GM13977 (cell line): ENCODE data around the gene HMGCS1.
"Not testable (repeated sequence)": the region's sequence is repeated elsewhere in the genome, so short reads cannot be mapped to it uniquely, and the experiment has no call there.

Experiments
- DNase-seq: peaks from one replicate; pipeline ENCODE4 v3.0.0; 2012; ENCODE audit warnings: low spot score
- in situ Hi-C: fragments of 300-500 bp; cut with MboI; formaldehyde crosslinking; loops from one replicate; pipeline ENCODE4 v1.12.0; 2022; ENCODE audit warnings: low sequenced_read_pairs, low pct_unique_long_range_greater_than_20kb, mixed read lengths, inconsistent platforms; ENCODE audit not compliant: unreplicated experiment
- TF ChIP-seq, protein P1 (sequence below): IDR thresholded peaks from 2 replicates; pipeline ENCODE4 v1.5.1; 2012; ENCODE audit warnings: mild to moderate bottlenecking, control low read depth; ENCODE audit not compliant: insufficient read depth; ENCODE audit errors: extremely low read depth, missing control alignments

HMGCS1 gene

DNA sequence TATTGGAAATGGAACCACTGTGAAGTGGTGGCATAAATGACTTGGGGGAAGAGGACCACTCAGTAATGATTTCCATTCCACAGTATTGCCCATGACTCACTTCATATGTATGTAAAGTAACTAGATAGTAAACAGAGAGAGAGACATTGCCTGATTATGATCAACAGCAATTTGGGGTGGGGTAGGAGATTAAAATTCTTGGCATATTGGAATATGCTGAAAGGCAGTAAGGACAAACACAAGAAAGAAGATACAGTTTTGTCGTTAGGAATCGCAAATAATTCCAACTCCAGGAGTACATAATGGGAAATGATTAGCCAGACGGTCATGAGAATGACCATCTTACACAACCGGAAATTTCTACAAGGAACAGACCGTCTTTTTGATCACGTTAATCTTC lies 1.5 kb upstream of the HMGCS1 start:
- TF ChIP-seq, protein P1, sequence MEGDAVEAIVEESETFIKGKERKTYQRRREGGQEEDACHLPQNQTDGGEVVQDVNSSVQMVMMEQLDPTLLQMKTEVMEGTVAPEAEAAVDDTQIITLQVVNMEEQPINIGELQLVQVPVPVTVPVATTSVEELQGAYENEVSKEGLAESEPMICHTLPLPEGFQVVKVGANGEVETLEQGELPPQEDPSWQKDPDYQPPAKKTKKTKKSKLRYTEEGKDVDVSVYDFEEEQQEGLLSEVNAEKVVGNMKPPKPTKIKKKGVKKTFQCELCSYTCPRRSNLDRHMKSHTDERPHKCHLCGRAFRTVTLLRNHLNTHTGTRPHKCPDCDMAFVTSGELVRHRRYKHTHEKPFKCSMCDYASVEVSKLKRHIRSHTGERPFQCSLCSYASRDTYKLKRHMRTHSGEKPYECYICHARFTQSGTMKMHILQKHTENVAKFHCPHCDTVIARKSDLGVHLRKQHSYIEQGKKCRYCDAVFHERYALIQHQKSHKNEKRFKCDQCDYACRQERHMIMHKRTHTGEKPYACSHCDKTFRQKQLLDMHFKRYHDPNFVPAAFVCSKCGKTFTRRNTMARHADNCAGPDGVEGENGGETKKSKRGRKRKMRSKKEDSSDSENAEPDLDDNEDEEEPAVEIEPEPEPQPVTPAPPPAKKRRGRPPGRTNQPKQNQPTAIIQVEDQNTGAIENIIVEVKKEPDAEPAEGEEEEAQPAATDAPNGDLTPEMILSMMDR: no peak
- DNase-seq: no peak
- in situ Hi-C loops: no loop called here

GRCh38 chr5:43313854-43314457 lies 744 bp upstream of the HMGCS1 start:
- no peak for DNase-seq
- TF ChIP-seq, protein P1: no peak
- in situ Hi-C loops: no loop called here

GRCh38 chr5:43312699-43313034 lies 545 bp downstream of the HMGCS1 start:
- in situ Hi-C loops: no loop called here
- no peak for DNase-seq
- TF ChIP-seq, protein P1: no peak

- in situ Hi-C loops: no loop called here
- no peak for DNase-seq
- TF ChIP-seq, protein P1: no peak
These were observed 1.0 kb downstream of the HMGCS1 start for GRCh38 chr5:43312076-43312661.

GRCh38 chr5:43309637-43310036 lies 3.6 kb downstream of the HMGCS1 start:
- no peak for DNase-seq
- in situ Hi-C loops: loop anchor here (10.0 kb wide), 1 partner anchor 185 kb away; the partner anchor contains the start of gene ZNF131
- TF ChIP-seq, protein P1: no peak

DNA sequence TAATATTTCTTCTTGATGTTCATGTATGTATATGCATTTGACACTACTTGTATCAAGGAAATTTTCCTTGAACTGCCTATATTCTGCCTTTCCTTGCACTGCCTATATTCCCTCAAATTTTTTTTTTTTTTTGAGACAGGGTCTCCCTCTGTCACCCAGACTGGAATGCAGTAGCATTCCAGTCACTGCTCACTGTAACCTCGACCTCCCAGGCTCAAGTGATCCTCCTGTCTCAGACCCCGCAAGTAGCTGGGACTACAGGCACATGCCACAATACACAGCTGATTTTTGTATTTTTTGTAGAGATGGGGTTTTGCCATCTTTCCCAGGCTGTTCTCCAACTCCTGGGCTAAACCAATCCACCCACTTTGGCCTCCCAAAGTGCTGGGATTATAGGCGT lies 4.1 kb downstream of the HMGCS1 start:
- TF ChIP-seq, protein P1: no peak
- in situ Hi-C loops: loop anchor here (10.0 kb wide), 1 partner anchor 184 kb away; the partner anchor contains the start of gene ZNF131
- DNase-seq: no peak

- in situ Hi-C loops: loop anchor here (10.0 kb wide), 1 partner anchor 182 kb away; the partner anchor contains the start of gene ZNF131
- not testable (repeated sequence) for DNase-seq
These were observed 6.3 kb downstream of the HMGCS1 start for GRCh38 chr5:43306954-43307353.
